ENCODE data around the gene SYNE3.

SYNE3 gene

GRCh38 chr14:95480109-95480886 lies 36.2 kb downstream of the SYNE3 start:
- Histone ChIP-seq H3K9me3 (no peaks in the 10 kb centered on the region), H3K36me3 (replicated peaks) (no peaks in the 10 kb centered on the region), H3K27me3 (ENCODE audit: low read depth) (no peaks in the 10 kb centered on the region), H3K4me3 (no peak overlapping the region), H3K4me1 (no peaks in the 10 kb centered on the region)
- in situ Hi-C loops (cut with MboI; ENCODE audit: low sequenced_read_pairs), result no loop called here
- no peak for DNase-seq (ENCODE audit: low spot score in 2 of 2)

GRCh38 chr14:95479494-95479893 lies 37.0 kb downstream of the SYNE3 start:
- no peaks in the 10 kb centered on the region for H3K27me3 ChIP-seq (ENCODE audit: low read depth)
- no peak for DNase-seq (ENCODE audit: low spot score in 2 of 2)
- H3K36me3 ChIP-seq (replicated peaks), result no peaks in the 10 kb centered on the region
- no peaks in the 10 kb centered on the region for H3K9me3 ChIP-seq
- in situ Hi-C loops (cut with MboI; ENCODE audit: low sequenced_read_pairs), result no loop called here
- H3K4me3 ChIP-seq, result no peak overlapping the region
- no peaks in the 10 kb centered on the region for H3K4me1 ChIP-seq

- in situ Hi-C loops (cut with MboI; ENCODE audit: low sequenced_read_pairs), result no loop called here
- no peak for DNase-seq (ENCODE audit: low spot score in 2 of 2)
- Histone ChIP-seq H3K36me3 (replicated peaks) (no peaks in the 10 kb centered on the region), H3K4me3 (no peak overlapping the region), H3K4me1 (no peaks in the 10 kb centered on the region), H3K27me3 (ENCODE audit: low read depth) (no peaks in the 10 kb centered on the region), H3K9me3 (no peaks in the 10 kb centered on the region)
These were observed 37.6 kb downstream of the SYNE3 start for GRCh38 chr14:95478818-95479217.

- in situ Hi-C loops (cut with MboI; ENCODE audit: low sequenced_read_pairs), result no loop called here
- Histone ChIP-seq H3K9me3 (no peaks in the 10 kb centered on the region), H3K27me3 (ENCODE audit: low read depth) (no peaks in the 10 kb centered on the region), H3K4me1 (no peaks in the 10 kb centered on the region), H3K4me3 (no peak overlapping the region), H3K36me3 (replicated peaks) (no peaks in the 10 kb centered on the region)
- no peak for DNase-seq (ENCODE audit: low spot score in 2 of 2)
These were observed 38.1 kb downstream of the SYNE3 start for GRCh38 chr14:95478309-95478708.

GRCh38 chr14:95477411-95478269 lies 38.8 kb downstream of the SYNE3 start:
- H3K36me3 ChIP-seq (replicated peaks), result no peaks in the 10 kb centered on the region
- in situ Hi-C loops (cut with MboI; ENCODE audit: low sequenced_read_pairs), result no loop called here
- no peaks in the 10 kb centered on the region for H3K9me3 ChIP-seq
- H3K4me3 ChIP-seq, result no peak overlapping the region
- H3K27me3 ChIP-seq (ENCODE audit: low read depth), result no peaks in the 10 kb centered on the region
- no peak for DNase-seq (ENCODE audit: low spot score in 2 of 2)
- no peaks in the 10 kb centered on the region for H3K4me1 ChIP-seq

GRCh38 chr14:95476747-95477146 lies 39.7 kb downstream of the SYNE3 start:
- Histone ChIP-seq H3K9me3 (no peaks in the 10 kb centered on the region), H3K4me1 (no peaks in the 10 kb centered on the region), H3K4me3 (no peak overlapping the region)

GRCh38 chr14:95475540-95476240 lies 40.8 kb downstream of the SYNE3 start:
- H3K9me3 ChIP-seq, result no peaks in the 10 kb centered on the region
- no peaks in the 10 kb centered on the region for H3K4me1 ChIP-seq
- in situ Hi-C loops (cut with MboI; ENCODE audit: low sequenced_read_pairs), result no loop called here
- H3K4me3 ChIP-seq, result no peak overlapping the region
- no peaks in the 10 kb centered on the region for H3K36me3 ChIP-seq (replicated peaks)
- H3K27me3 ChIP-seq (ENCODE audit: low read depth), result no peaks in the 10 kb centered on the region
- no peak for DNase-seq (ENCODE audit: low spot score in 2 of 2)

More at GRCh38 chr14:95476747-95477146, 39.7 kb downstream of the SYNE3 start:
- in situ Hi-C loops (cut with MboI; ENCODE audit: low sequenced_read_pairs), result no loop called here
- no peaks in the 10 kb centered on the region for H3K36me3 ChIP-seq (replicated peaks)
- DNase-seq (ENCODE audit: low spot score in 2 of 2), result no peak
- no peaks in the 10 kb centered on the region for H3K27me3 ChIP-seq (ENCODE audit: low read depth)

- in situ Hi-C loops (cut with MboI; ENCODE audit: low sequenced_read_pairs), result no loop called here
- H3K4me3 ChIP-seq, result no peak overlapping the region
- H3K36me3 ChIP-seq (replicated peaks), result no peaks in the 10 kb centered on the region
- H3K27me3 ChIP-seq (ENCODE audit: low read depth), result no peaks in the 10 kb centered on the region
- H3K9me3 ChIP-seq, result no peaks in the 10 kb centered on the region
- no peaks in the 10 kb centered on the region for H3K4me1 ChIP-seq
- no peak for DNase-seq (ENCODE audit: low spot score in 2 of 2)
These were observed 41.5 kb downstream of the SYNE3 start for GRCh38 chr14:95474941-95475340.

GRCh38 chr14:95474486-95474885 lies 42.0 kb downstream of the SYNE3 start:
- DNase-seq (ENCODE audit: low spot score in 2 of 2), result no peak
- Histone ChIP-seq H3K27me3 (ENCODE audit: low read depth) (no peaks in the 10 kb centered on the region), H3K4me1 (no peaks in the 10 kb centered on the region), H3K9me3 (no peaks in the 10 kb centered on the region), H3K4me3 (no peak overlapping the region), H3K36me3 (replicated peaks) (no peaks in the 10 kb centered on the region)
- in situ Hi-C loops (cut with MboI; ENCODE audit: low sequenced_read_pairs), result no loop called here

- H3K27me3 ChIP-seq (ENCODE audit: low read depth), result no peaks in the 10 kb centered on the region
- DNase-seq (ENCODE audit: low spot score in 2 of 2), result no peak
- in situ Hi-C loops (cut with MboI; ENCODE audit: low sequenced_read_pairs), result no loop called here
- no peaks in the 10 kb centered on the region for H3K4me1 ChIP-seq
- H3K9me3 ChIP-seq, result no peaks in the 10 kb centered on the region
- H3K36me3 ChIP-seq (replicated peaks), result no peaks in the 10 kb centered on the region
- H3K4me3 ChIP-seq, result no peak overlapping the region
These were observed 43.6 kb downstream of the SYNE3 start for GRCh38 chr14:95472819-95473251.

GRCh38 chr14:95471476-95471875 lies 45.0 kb downstream of the SYNE3 start:
- Histone ChIP-seq H3K27me3 (ENCODE audit: low read depth) (no peaks in the 10 kb centered on the region), H3K9me3 (no peaks in the 10 kb centered on the region), H3K4me1 (no peaks in the 10 kb centered on the region), H3K36me3 (replicated peaks) (no peaks in the 10 kb centered on the region), H3K4me3 (no peak overlapping the region)
- in situ Hi-C loops (cut with MboI; ENCODE audit: low sequenced_read_pairs), result no loop called here
- no peak for DNase-seq (ENCODE audit: low spot score in 2 of 2)

- H3K36me3 ChIP-seq (replicated peaks), result no peaks in the 10 kb centered on the region
- no peaks in the 10 kb centered on the region for H3K4me1 ChIP-seq
- no peak for DNase-seq (ENCODE audit: low spot score in 2 of 2)
- in situ Hi-C loops (cut with MboI; ENCODE audit: low sequenced_read_pairs), result no loop called here
- no peak overlapping the region for H3K4me3 ChIP-seq
- H3K27me3 ChIP-seq (ENCODE audit: low read depth), result no peaks in the 10 kb centered on the region
- H3K9me3 ChIP-seq, result no peaks in the 10 kb centered on the region
These were observed 45.4 kb downstream of the SYNE3 start for GRCh38 chr14:95471016-95471415.

GRCh38 chr14:95469134-95469481 lies 47.3 kb downstream of the SYNE3 start:
- Histone ChIP-seq H3K4me1 (no peaks in the 10 kb centered on the region), H3K4me3 (no peak overlapping the region), H3K36me3 (replicated peaks) (no peaks in the 10 kb centered on the region), H3K27me3 (ENCODE audit: low read depth) (no peaks in the 10 kb centered on the region), H3K9me3 (no peaks in the 10 kb centered on the region)
- DNase-seq (ENCODE audit: low spot score in 2 of 2), result no peak
- in situ Hi-C loops (cut with MboI; ENCODE audit: low sequenced_read_pairs), result no loop called here
